Ramos (cell line): Measurements from ENCODE around the gene EIF4ENIF1.
"Not testable (repeated sequence)": the region's sequence is repeated elsewhere in the genome, so short reads cannot be mapped to it uniquely, and the experiment has no call there.

Source experiments
- in situ Hi-C: fragments of 300-500 bp; cut with MboI; formaldehyde crosslinking; loops from one replicate; pipeline ENCODE4 v1.14.3; 2022; ENCODE audit warnings: low sequenced_read_pairs; ENCODE audit not compliant: unreplicated experiment

EIF4ENIF1 gene, protein sequence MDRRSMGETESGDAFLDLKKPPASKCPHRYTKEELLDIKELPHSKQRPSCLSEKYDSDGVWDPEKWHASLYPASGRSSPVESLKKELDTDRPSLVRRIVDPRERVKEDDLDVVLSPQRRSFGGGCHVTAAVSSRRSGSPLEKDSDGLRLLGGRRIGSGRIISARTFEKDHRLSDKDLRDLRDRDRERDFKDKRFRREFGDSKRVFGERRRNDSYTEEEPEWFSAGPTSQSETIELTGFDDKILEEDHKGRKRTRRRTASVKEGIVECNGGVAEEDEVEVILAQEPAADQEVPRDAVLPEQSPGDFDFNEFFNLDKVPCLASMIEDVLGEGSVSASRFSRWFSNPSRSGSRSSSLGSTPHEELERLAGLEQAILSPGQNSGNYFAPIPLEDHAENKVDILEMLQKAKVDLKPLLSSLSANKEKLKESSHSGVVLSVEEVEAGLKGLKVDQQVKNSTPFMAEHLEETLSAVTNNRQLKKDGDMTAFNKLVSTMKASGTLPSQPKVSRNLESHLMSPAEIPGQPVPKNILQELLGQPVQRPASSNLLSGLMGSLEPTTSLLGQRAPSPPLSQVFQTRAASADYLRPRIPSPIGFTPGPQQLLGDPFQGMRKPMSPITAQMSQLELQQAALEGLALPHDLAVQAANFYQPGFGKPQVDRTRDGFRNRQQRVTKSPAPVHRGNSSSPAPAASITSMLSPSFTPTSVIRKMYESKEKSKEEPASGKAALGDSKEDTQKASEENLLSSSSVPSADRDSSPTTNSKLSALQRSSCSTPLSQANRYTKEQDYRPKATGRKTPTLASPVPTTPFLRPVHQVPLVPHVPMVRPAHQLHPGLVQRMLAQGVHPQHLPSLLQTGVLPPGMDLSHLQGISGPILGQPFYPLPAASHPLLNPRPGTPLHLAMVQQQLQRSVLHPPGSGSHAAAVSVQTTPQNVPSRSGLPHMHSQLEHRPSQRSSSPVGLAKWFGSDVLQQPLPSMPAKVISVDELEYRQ

GRCh38 chr22:31489632-31490495 lies at the start of gene EIF4ENIF1:
Gene EIF4ENIF1 (minus strand): TSS chr22:31489842. CDS start chr22:31488718, 1,124 bp downstream.
- in situ Hi-C loops, result no loop called here

GRCh38 chr22:31538815-31539214 lies 49.2 kb upstream of the EIF4ENIF1 start:
- in situ Hi-C loops, result no loop called here

DNA sequence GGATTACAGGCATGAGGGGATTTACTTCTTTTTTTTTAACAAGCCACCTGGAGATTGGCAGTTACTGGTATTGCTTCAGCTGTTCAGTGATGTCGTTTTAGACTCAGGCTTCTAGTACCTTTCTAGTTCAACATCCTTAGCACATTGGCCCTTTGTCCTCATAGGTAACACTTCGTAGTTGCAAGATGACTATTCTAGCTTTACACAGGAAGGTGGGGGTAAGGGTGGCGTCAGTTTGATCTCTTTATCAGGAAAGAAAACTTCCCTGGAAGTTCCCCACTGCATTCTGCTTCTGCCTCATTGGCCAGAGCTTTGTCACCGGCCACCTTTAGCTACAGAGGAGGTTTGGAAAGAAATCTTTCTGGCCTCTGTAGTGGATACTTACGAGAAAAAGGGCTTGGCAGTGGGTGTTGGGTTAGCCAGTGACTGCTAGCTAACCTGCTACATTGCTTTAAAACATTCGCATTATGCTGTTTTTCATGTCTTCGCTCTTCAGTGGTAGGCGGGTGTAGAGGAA lies 47.4 kb upstream of the EIF4ENIF1 start:
- in situ Hi-C loops, result no loop called here

DNA sequence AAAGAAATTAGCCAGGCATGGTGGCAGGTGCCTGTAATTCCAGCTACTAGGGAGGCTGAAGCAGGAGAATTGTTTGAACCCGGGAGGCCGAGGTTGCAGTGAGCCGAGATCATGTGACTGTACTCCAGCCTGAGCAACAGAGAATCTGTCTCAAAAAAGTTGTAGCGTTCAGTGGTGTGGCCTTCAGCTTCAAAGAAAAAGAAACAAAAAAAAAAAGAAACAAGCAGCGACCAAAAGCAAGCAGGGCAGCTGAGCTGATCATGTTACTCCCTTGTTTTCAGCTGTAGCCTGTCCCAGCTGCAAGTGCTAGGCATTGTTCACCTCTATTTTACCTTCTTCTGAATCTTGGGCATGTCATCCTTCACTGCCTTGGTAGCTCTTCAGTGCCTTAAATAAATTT lies 43.7 kb upstream of the EIF4ENIF1 start:
- in situ Hi-C loops, result no loop called here

- in situ Hi-C loops, result no loop called here
Measured at GRCh38 chr22:31532060-31532459, 42.4 kb upstream of the EIF4ENIF1 start.

DNA sequence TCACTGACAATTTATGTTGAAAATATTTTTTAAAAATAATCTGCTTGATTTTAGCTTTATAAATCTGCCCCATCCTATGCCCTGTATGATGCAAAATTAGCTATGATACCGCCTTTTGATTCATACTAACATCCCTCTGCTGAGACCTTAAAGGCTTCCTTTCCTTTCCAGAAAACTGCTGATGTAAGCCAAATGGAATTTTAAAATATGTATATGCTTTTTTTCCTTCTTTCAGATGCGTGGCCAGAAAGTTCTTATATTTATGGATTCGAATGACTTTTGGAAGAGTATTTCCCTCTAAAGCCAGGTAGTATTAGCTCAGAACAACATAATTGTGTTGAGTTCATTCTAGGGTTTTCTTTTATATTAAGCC lies 41.2 kb upstream of the EIF4ENIF1 start:
- in situ Hi-C loops, result no loop called here

GRCh38 chr22:31526270-31526669 lies 36.6 kb upstream of the EIF4ENIF1 start:
- in situ Hi-C loops, result no loop called here

DNA sequence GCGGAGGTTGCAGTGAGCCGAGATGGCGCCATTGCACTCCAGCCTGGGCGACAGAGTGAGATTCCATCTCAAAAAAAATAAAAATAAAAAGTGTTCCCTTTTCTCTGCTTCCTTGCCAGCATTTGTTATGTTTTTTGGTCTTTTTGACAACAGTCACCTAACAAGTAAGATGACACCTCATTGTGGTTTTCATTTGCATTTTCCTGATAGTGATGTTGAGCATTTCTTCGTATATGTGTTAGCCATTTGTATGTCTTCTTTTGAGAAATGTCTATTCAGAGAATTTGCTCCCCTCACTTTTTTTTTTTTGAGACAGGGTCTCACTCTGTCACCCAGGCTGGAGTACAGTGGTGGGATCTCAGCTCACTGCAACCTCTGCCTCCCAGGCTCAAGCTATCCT lies 34.5 kb upstream of the EIF4ENIF1 start:
- in situ Hi-C loops, result not testable (repeated sequence)

GRCh38 chr22:31520051-31520450 lies 30.4 kb upstream of the EIF4ENIF1 start:
- in situ Hi-C loops, result no loop called here

DNA sequence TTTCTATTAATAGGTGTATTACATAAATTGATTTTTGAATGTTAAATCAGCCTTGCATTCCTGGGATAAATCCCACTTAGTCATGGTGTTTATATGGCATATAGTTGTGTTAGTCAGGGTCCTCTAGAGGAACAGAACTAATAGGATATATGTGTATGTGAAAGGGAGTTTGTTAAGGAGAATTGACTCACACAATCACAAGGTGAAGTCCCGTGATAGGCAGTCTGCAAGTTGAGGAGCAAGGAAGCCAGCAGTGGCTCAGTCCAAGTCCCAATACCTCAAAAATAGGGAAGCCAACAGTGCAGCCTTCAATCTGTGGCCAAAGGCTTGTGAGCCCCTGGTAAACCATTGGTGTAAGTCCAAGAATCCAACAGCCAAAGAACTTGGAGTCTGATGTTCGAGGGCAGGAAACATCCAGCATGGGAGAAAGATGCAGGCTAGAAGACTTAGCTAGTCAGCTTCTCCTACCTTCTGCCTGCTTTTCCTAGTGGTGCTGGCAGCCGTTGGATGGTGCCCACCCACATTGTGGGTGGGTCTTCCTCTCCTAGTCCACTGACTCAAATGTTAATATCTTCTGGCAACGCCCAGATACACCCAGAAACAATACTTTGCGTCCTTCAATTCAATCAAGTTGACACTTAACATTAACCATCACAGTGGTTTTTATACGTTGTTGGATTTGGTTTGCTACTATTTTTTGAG lies 19.6 kb upstream of the EIF4ENIF1 start:
- in situ Hi-C loops, result no loop called here

DNA sequence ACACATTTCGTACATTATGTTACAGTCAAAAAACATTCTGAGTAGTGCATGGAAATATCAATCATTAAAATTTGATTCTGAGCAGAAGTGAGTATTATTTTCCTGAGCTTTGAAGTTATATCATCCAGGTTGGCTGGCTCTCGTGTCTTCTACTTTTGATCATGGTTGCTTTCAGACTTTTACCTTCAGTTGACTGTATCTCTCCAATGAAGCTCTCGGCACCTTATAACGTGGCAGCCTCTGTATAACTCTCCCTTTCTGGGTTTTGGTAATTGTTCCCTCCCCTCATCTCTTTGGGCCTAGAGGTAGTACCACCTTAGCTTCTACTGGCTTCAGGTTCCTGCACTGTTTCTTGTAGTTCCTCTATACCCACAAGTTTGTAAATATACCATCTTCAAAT lies 18.9 kb upstream of the EIF4ENIF1 start:
- in situ Hi-C loops, result no loop called here

- in situ Hi-C loops, result not testable (repeated sequence)
Measured at GRCh38 chr22:31507517-31507916, 17.9 kb upstream of the EIF4ENIF1 start.

- in situ Hi-C loops, result no loop called here
Measured at GRCh38 chr22:31504282-31504681, 14.6 kb upstream of the EIF4ENIF1 start.

GRCh38 chr22:31503211-31503964 lies 13.7 kb upstream of the EIF4ENIF1 start:
- in situ Hi-C loops, result no loop called here

DNA sequence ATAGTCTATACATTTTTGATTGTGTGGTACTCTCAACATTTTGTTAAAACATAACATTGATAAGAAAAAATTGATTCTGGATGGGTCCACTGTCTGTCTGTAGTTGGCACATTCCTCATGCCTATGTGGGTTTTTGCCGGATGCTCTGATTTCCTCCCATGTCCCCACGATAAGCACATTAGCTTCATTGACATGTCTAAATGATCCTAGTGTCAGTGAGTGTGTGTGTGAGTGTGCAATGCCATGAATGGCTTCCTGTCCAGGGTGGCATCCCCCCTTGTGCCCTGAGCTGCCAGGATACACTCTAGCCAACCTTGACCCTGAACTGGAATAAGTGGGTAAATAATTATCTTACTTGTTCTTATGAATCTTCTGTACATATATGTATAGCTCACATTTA lies 12.1 kb upstream of the EIF4ENIF1 start:
- in situ Hi-C loops, result no loop called here

DNA sequence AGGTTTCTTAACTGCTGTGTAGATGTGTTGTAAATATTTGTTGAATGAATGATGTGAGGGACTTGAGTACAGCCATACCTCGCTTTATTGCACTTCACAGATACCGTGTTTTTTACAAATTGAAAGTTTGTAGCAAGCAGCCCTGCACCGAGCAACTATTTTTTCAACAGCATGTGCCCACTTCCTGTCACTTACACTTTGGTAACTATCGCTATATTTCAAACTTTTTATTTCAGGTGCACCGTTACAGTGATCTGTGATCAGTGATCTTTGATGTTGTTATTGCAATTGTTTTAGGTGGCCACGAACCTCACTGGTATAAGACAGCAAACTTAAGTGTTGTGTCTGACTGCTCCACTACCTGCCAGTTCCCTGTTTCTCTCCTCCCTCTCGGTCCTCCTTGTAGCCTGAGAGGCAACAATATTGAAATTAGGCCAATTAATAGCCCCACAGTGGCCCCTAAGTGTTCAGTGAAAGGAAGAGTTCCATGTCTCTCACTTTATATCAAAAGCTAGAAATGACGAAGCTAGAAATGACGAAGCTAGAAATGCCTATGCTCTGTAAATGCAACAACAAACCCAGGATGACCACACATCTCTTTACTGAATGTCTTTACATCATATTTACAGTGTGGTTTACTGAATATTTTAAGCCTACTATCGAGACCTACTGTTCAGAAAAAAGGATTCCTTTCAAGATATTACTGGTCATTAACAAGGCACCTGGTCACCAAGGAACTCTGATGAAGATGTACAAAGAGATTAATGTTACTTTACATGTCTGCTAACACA lies 7.7 kb upstream of the EIF4ENIF1 start:
- in situ Hi-C loops, result no loop called here

DNA sequence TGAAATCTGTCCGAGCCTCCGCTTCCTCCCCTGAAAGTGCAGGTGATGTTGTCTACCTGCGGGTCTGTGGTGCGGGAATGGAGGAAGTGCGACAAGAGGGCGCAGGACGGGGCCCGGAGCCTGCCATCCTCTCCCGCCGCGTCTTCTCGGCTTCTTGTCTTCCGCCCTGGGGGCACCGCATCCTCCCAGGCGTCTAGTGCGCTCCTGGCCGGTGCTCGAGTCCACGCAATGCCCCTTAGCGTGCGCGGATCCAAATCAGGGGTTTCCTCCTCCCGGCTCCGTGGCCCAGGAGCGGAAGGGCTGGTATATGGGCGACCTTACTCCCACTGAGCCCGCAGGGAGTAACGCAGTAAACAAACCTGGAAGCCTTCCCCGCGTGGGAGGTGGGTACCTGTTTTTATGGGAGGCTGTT lies 7.1 kb upstream of the EIF4ENIF1 start:
- in situ Hi-C loops, result no loop called here
